HK-2 (cell line): Measurements from ENCODE around the gene DENND1A.

Experiments
- DNase-seq: peaks from one replicate; pipeline ENCODE4 v3.0.0-alpha.2; 2018; ENCODE audit not compliant: unreplicated experiment

The DENND1A gene

GRCh38 chr9:123354806-123355508 lies 575.0 kb downstream of the DENND1A start:
- DNase-seq, result no peak

DNA sequence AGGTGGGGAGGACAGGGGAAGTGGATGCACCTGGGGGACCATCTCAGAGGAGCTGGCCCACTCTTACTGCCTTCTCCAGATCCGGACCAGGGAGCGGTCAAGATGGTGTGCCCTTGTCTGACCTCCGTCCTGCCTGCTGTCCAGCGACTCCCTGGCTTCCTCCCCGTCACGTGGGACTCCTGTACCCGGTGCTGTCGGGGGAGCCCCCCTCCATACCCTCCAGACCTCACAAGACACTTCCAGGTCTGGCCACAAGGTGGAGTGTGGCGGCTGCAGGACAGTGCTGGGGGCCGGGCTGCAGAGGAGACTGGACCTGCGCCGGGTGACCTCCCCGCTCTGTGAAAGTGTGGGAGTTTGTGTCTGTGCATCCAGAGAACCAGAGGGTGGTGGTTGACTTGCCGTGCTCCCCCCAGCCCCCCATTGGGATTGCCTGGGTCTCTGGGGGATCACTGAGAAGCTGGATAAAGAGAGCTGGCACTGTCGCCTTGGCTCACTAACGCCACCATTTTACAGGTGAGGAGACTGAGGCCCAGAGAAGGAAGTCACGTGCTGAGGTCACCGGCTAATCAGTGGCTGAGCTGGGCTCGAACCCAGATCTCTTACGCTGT lies 575.8 kb downstream of the DENND1A start:
- DNase-seq, result peak; percentile 71

- no peak for DNase-seq
Measured at GRCh38 chr9:123353041-123353440, 576.9 kb downstream of the DENND1A start.

- DNase-seq, result peak; percentile 45
Measured at GRCh38 chr9:123350590-123351310, 579.2 kb downstream of the DENND1A start.

DNA sequence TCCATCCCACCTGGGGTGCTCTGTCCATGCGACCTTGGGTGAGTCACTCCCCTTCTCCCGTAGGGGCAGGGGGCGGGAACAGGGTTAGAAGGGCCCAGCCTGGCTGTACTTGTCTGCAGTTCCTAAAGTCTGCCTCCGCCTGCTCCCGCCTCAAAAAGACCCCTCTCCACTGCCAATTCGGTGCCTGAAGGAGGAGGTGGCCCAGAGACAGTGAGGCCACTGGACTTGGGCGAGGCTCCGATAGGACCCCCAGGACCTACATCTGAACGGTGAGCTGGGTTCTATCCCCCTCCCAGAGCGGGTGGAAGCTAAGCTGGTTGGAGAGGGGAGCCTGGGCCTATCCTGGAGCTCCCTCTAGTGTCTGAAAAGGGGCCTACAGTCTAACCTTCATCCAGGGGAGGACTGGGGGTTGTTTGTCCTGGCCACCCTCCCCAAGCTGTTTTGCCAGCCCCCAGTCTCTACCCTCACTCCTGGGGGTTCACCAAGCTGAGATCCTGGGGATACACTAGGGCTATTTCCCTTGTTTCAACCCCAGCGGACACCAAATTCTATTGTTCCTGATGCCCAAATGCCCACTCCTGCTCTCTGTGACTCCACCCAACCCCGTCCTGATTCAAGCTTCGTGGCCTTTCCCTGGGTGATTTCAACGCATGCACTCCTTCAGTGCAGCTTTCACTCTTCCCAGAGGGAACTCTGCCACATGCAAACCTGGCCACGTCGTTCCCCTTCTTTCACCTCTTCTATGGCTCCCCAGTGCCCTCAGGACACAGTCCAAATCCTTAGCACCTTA lies 580.0 kb downstream of the DENND1A start:
- DNase-seq, result peak; percentile 68

DNA sequence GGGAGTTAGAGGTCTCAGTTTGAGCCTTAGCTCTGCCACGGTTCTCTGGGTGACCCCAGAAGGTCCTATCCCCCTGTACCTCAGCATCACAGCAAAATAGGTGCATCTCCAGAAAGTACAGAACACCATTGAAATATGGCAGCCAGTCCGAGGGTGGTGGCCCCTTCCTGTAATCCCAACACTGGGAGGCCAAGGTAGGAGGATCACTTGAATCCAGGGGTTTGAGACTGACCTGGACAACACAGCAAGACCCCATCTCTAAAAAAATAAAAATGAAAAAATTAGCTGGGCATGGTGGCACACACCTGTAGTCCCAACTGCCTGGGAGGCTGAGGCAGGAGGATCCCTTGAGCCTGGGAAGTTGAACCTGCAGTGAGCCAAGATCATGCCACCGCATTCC lies 580.9 kb downstream of the DENND1A start:
- no peak for DNase-seq

DNA sequence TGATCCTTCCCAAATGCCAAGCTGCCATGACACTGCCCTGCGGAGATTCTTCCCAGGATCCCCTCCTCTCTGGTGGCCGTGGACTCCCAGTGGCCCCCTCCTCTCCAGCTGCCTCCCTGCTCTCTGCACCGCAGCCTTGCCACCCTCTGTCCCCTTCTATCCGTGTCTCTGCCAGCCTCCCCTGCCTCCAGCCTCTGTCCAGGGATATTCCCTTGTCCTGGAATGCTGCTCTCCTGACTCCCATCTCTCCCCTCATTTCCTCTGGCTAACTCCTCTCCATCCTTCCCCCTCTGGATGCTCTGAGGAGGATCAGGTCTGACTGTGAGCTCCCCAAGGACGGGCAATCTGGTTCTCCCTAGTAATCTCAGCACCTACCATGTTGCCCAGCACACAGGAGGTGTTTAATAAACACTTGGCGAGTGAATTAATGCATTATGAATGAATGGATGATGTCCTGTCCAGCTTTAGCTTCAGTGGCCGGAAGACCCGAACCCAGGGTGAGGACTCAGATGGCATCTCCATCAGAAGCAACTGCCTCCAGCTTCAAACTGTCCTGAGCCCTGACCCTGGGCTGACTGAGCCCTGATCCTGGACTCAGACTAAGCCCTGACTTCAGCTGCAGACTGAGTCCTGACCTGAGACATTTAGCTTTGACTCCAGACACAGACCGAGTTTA lies 581.5 kb downstream of the DENND1A start:
- DNase-seq, result no peak

GRCh38 chr9:123347289-123348060 lies 582.5 kb downstream of the DENND1A start:
- DNase-seq, result no peak

- DNase-seq, result no peak
Measured at GRCh38 chr9:123346826-123347225, 583.1 kb downstream of the DENND1A start.

DNA sequence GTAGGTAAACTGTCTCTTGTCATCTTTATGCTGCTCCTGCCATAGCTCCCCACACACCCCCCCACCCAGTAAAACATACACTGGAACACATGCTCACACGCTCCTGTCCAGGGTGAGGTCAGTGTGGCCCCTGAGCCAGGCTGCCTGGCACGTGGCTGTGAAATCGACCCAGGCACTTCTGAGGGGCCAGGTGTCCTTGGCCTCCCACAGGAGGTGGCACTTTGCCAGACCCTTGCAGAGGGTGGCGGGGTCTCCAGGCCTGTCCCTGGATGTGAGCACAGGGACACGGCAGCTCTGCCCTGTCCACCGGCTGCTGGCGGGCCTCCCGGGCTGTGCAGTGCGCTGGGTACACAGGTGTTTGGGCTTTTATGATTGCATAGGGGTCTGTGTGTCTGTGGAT lies 583.9 kb downstream of the DENND1A start:
- DNase-seq, result no peak

GRCh38 chr9:123345567-123345955 lies 584.4 kb downstream of the DENND1A start:
- DNase-seq, result no peak

DNA sequence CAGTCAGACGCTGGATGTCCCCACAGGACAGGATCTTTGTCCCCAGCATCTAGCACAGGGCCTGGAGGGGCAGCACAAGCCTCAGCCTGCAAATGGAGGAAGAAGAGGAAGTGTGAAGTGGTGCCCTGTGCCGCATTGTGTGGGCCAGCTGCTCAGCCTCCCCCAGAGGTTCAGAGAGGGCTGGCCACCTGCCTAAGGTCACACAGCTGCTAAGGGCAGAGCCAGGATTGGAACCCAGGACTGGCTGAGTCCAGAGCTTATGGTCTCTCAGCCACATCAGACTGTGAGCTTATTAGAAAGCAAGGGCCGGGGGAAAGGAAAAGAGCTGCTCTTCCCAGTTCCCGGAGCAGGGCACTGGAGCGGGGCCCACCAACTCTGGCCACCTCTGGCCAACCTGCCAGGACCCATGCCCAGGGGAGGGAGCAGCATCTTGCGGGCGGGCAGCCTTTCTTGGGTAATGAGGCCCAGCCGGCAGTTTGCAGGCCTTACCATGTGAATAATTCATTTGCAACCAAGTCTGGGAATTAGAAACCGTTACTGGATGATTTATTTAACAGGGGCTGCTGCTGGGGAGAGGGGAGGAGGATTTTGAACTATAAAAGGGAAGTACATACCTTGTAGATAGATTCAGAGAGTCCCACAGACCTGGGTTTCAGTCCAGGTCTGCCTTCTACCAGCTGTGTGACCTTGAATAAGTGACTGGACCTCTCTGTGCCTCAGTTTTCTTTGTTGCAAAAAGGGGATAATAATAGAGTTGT lies 585.6 kb downstream of the DENND1A start:
- DNase-seq, result no peak

GRCh38 chr9:123343443-123344191 lies 586.3 kb downstream of the DENND1A start:
- no peak for DNase-seq

GRCh38 chr9:123342247-123342646 lies 587.7 kb downstream of the DENND1A start:
- DNase-seq, result no peak

GRCh38 chr9:123341816-123342215 lies 588.1 kb downstream of the DENND1A start:
- no peak for DNase-seq

DNA sequence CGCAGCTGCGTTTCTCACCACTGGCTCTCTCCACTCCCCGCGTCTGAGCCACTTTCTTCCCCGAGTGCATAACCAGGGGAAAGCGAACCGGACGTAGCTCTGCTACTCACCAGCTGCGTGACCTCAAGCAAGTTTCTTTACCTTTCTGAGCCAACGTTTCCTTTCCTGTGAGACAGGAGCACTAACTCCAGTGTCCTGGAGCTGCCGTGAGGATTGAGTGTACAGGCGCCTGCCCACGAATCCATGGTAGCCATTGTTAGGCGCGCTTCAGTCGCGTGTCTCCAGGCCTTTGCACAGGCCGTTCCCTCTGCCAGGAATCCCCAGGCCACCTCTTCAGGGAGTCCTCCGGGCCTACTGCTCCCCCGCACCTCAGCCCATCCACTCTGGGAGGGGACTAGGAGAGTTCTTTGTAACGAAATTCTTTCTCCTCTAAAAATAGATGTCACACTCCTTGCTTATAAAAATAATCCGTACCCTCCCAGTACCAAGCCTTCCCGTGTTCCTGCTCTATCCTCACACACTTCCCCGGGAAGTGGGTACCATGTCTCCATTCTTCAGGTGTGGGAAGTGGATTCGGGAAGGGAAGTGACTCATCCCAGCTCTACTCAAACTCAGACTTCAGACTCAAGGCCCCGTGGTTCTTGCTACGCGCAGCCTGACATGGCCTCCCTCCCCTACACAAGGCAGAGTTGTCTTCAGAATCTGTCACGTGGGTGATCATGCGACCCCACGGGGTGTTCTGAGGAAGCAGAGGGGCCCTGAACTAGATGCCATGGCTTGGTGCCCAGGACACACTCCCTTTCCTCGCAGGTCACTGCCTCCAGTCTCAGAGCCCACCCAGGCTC lies 590.0 kb downstream of the DENND1A start:
- no peak for DNase-seq

DNA sequence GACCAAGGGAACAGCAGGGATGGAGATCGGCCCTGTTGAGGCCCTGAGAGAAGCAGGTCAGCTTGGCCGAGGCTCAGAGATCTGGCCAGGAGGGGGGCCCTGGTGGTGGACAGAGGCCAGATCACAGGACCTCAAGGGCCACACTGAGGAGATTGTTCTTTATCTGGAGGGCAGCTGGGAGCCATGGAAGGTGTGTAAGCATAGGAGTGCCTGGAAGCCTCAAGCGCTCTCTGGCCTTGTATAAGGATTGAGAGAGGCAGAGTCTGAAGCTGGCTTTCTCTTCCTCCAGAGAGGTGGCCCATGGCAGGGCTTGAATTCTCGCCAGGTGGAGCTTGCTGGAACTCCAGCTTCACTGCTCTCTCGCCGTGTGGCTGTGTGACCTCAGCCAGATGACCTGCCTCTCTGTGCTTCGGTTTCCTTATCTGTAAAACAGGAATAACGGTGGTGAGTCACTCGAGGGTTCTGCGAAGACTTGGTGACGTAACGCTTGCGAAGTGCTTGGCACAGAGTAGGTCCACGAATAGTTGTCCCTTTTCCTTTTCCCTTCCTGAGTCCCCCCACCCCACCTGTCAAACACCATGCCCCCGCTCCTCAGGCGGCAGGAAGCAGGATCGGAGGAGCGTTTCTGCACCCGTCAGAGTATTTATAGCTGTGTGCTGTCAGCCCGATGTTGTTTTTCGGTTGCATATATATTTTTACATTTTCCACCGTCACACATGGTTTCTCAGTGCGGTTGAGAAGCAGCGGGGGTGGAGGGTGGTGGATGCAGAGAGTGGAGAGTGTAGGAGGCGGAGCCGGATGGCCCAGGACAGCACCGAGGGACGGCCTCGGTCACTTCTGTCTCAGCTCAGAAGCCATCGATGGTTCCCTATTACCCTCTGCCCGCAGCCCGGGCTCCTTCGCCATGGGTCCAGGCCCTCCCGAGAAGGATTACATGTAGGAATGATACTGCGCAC lies 590.9 kb downstream of the DENND1A start:
- DNase-seq, result no peak
